Measurements from ENCODE around the gene CDH1. TPM values are rescaled to one million over a fixed set of nuclear protein-coding genes. Genes with fewer than 3 reads are reported as not detected.
"Not testable (repeated sequence)": the region's sequence is repeated elsewhere in the genome, so short reads cannot be mapped to it uniquely, and the experiment has no call there.

Gene CDH1
- total RNA-seq, 1 donor from 2014 or later = not detected

GRCh38 chr16:68711421-68712139 lies 25.5 kb upstream of the CDH1 start:
- DNase-seq (ENCODE audit: extremely low spot score, unreplicated experiment) = no peak
- Mint-ChIP-seq H3K4me1 (ENCODE audit: unreplicated experiment) (peaks cover 33% of the 10 kb centered on the region), H3K9me3 (ENCODE audit: unreplicated experiment) (no peaks in the 10 kb centered on the region), H3K36me3 (ENCODE audit: unreplicated experiment) (no peaks in the 10 kb centered on the region), H3K27me3 (ENCODE audit: unreplicated experiment) (no peaks in the 10 kb centered on the region), H3K27ac (ENCODE audit: unreplicated experiment) (no peak overlapping the region), H3K4me3 (ENCODE audit: unreplicated experiment) (no peak overlapping the region)
- no peak for TF ChIP-seq CTCF (IDR thresholded peaks at IDR 0.05)

- Mint-ChIP-seq H3K27me3 (ENCODE audit: unreplicated experiment) (no peaks in the 10 kb centered on the region), H3K9me3 (ENCODE audit: unreplicated experiment) (no peaks in the 10 kb centered on the region), H3K4me3 (ENCODE audit: unreplicated experiment) (no peak overlapping the region), H3K36me3 (ENCODE audit: unreplicated experiment) (no peaks in the 10 kb centered on the region), H3K4me1 (ENCODE audit: unreplicated experiment) (peaks cover 19% of the 10 kb centered on the region), H3K27ac (ENCODE audit: unreplicated experiment) (no peak overlapping the region)
- no peak for TF ChIP-seq CTCF (IDR thresholded peaks at IDR 0.05)
- DNase-seq (ENCODE audit: extremely low spot score, unreplicated experiment) = no peak
Measured at GRCh38 chr16:68713361-68713760, 23.7 kb upstream of the CDH1 start.

GRCh38 chr16:68715471-68715870 lies 21.6 kb upstream of the CDH1 start:
- no peak for TF ChIP-seq CTCF (IDR thresholded peaks at IDR 0.05)
- Mint-ChIP-seq H3K4me1 (ENCODE audit: unreplicated experiment) (peaks cover 19% of the 10 kb centered on the region), H3K27ac (ENCODE audit: unreplicated experiment) (peak overlapping the region; percentile 54), H3K27me3 (ENCODE audit: unreplicated experiment) (no peaks in the 10 kb centered on the region), H3K36me3 (ENCODE audit: unreplicated experiment) (no peaks in the 10 kb centered on the region), H3K9me3 (ENCODE audit: unreplicated experiment) (no peaks in the 10 kb centered on the region), H3K4me3 (ENCODE audit: unreplicated experiment) (no peak overlapping the region)
- DNase-seq (ENCODE audit: extremely low spot score, unreplicated experiment) = no peak

- not testable (repeated sequence) for H3K4me3 Mint-ChIP-seq (ENCODE audit: unreplicated experiment); DNase-seq (ENCODE audit: extremely low spot score, unreplicated experiment); H3K36me3 Mint-ChIP-seq (ENCODE audit: unreplicated experiment); H3K9me3 Mint-ChIP-seq (ENCODE audit: unreplicated experiment); H3K27ac Mint-ChIP-seq (ENCODE audit: unreplicated experiment); H3K27me3 Mint-ChIP-seq (ENCODE audit: unreplicated experiment)
- H3K4me1 Mint-ChIP-seq (ENCODE audit: unreplicated experiment) = peaks cover 16% of the 10 kb centered on the region
Measured at GRCh38 chr16:68716516-68716915, 20.6 kb upstream of the CDH1 start.

GRCh38 chr16:68717684-68718083 lies 19.4 kb upstream of the CDH1 start:
- Mint-ChIP-seq H3K27ac (ENCODE audit: unreplicated experiment) (no peak overlapping the region), H3K9me3 (ENCODE audit: unreplicated experiment) (no peaks in the 10 kb centered on the region), H3K27me3 (ENCODE audit: unreplicated experiment) (no peaks in the 10 kb centered on the region), H3K4me3 (ENCODE audit: unreplicated experiment) (no peak overlapping the region), H3K4me1 (ENCODE audit: unreplicated experiment) (peaks cover 16% of the 10 kb centered on the region), H3K36me3 (ENCODE audit: unreplicated experiment) (no peaks in the 10 kb centered on the region)
- no peak for TF ChIP-seq CTCF (IDR thresholded peaks at IDR 0.05)
- DNase-seq (ENCODE audit: extremely low spot score, unreplicated experiment) = no peak

Measured in osteocyte (in vitro differentiated cells).